Cardiac septum (tissue), 1 donor: ENCODE data around the gene MYO1D. TPM values are rescaled to one million over a fixed set of nuclear protein-coding genes. Genes with fewer than 3 reads are reported as not detected.

Experiments used
- DNase-seq: peaks from one replicate; pipeline ENCODE4 v3.0.0-alpha.2; 2020; ENCODE audit warnings: low spot score
- intact Hi-C: fragments of 100-400 bp; cut with DNase I; formaldehyde crosslinking; loops from one replicate; pipeline ENCODE4 v1.14.0; 2022
- total RNA-seq: library from RNA; stranded (reverse); fragmentation: NEBNext Ultra II Directional; extraction: Animal tissue kit (Norgen Biotek cat#: 25700); gene quantifications from one replicate; pipeline ENCODE4 v1.2.1, GENCODE V29; 2021
- donor health status: DM: no; HTN: no; CAD: no.

Gene MYO1D
- total RNA-seq, 1 donor from 2014 or later: 18.9 TPM

- intact Hi-C loops: loop anchor here (5.0 to 10.0 kb wide), 2 partner anchors 34 to 359 kb away; partner anchors contain the start of gene MYO1D
- DNase-seq: peak; percentile 14
Observed at GRCh38 chr17:32515677-32516383, 361.1 kb downstream of the MYO1D start.

- no peak for DNase-seq
- intact Hi-C loops: loop anchor here (5.0 to 10.0 kb wide), 2 partner anchors 32 to 360 kb away; partner anchors contain the start of gene MYO1D
Observed at GRCh38 chr17:32514606-32515005, 362.3 kb downstream of the MYO1D start.

- no peak for DNase-seq
- intact Hi-C loops: loop anchor here (10.0 kb wide), 1 partner anchor 361 kb away; the partner anchor contains the start of gene MYO1D
Observed at GRCh38 chr17:32513579-32513978, 363.3 kb downstream of the MYO1D start.

GRCh38 chr17:32512328-32512727 lies 364.6 kb downstream of the MYO1D start:
- DNase-seq: no peak
- intact Hi-C loops: loop anchor here (10.0 kb wide), 1 partner anchor 362 kb away; the partner anchor contains the start of gene MYO1D

GRCh38 chr17:32510466-32510865 lies 366.5 kb downstream of the MYO1D start:
- DNase-seq: no peak
- intact Hi-C loops: loop anchor here (10.0 kb wide), 1 partner anchor 364 kb away; the partner anchor contains the start of gene MYO1D

GRCh38 chr17:32508926-32509325 lies 368.0 kb downstream of the MYO1D start:
- no peak for DNase-seq
- intact Hi-C loops: no loop called here

- DNase-seq: no peak
- intact Hi-C loops: no loop called here
Observed at GRCh38 chr17:32504166-32504990, 372.5 kb downstream of the MYO1D start.

- DNase-seq: no peak
- intact Hi-C loops: no loop called here
Observed at GRCh38 chr17:32503251-32504165, 373.4 kb downstream of the MYO1D start.

- intact Hi-C loops: no loop called here
- no peak for DNase-seq
Observed at GRCh38 chr17:32502710-32503109, 374.2 kb downstream of the MYO1D start.

- DNase-seq: no peak
Observed at GRCh38 chr17:32502013-32502412, 374.9 kb downstream of the MYO1D start.

GRCh38 chr17:32498391-32498790 lies 378.5 kb downstream of the MYO1D start:
- no peak for DNase-seq
- intact Hi-C loops: no loop called here

More at GRCh38 chr17:32502013-32502412, 374.9 kb downstream of the MYO1D start:
- intact Hi-C loops: no loop called here

- no peak for DNase-seq
Observed at GRCh38 chr17:32497431-32498205, 379.3 kb downstream of the MYO1D start.

GRCh38 chr17:32496395-32497073 lies 380.4 kb downstream of the MYO1D start:
- intact Hi-C loops: no loop called here

More at GRCh38 chr17:32497431-32498205, 379.3 kb downstream of the MYO1D start:
- intact Hi-C loops: no loop called here

GRCh38 chr17:32495359-32496231 lies 381.3 kb downstream of the MYO1D start:
- peak; percentile 82 for DNase-seq
- intact Hi-C loops: no loop called here

More at GRCh38 chr17:32496395-32497073, 380.4 kb downstream of the MYO1D start:
- DNase-seq: no peak

GRCh38 chr17:32494621-32495358 lies 382.1 kb downstream of the MYO1D start:
- intact Hi-C loops: no loop called here
- DNase-seq: no peak

GRCh38 chr17:32493976-32494513 lies 382.9 kb downstream of the MYO1D start:
- intact Hi-C loops: no loop called here
- no peak for DNase-seq
